Left lung (tissue), 10 donors: ENCODE results near the gene DDX39A. TPM values are rescaled to one million over a fixed set of nuclear protein-coding genes. Genes with fewer than 3 reads are reported as not detected.

Source experiments
- ATAC-seq: fragments of 200-7000 bp; cut with Tn5 transposase; one replicate; pipeline ENCODE4 v1.9.1; 2020; ENCODE audit warnings: moderate library complexity
- DNase-seq, 4 donors: peaks; one replicate each; pipeline ENCODE4 v3.0.0-alpha.2; 2013 to 2020
- H3K27ac ChIP-seq, 2 donors: fragments of 200-600 bp; sonication (generic) in 1 of 2; one replicate each; pipeline versions ENCODE4 v1.5.0 to v1.8.0; 2020 to 2021
- H3K27me3 ChIP-seq, 2 donors: fragments of 200-600 bp; sonication (generic) in 1 of 2; one replicate each; pipeline versions ENCODE4 v1.5.0 to v1.8.0; 2020 to 2021
- H3K36me3 ChIP-seq, 2 donors: fragments of 200-600 bp; sonication (generic) in 1 of 2; one replicate each; pipeline versions ENCODE4 v1.5.0 to v1.8.0; 2020 to 2021
- H3K4me1 ChIP-seq, 2 donors: fragments of 200-600 bp; one replicate each; pipeline ENCODE4 v1.8.0; 2021
- H3K4me3 ChIP-seq, 2 donors: fragments of 200-600 bp; sonication (generic) in 1 of 2; one replicate each; pipeline versions ENCODE4 v1.5.0 to v1.8.0; 2020 to 2021; ENCODE audit warnings: mild to moderate bottlenecking in 1 of 2
- H3K9me3 ChIP-seq, 2 donors: fragments of 200-600 bp; sonication (generic) in 1 of 2; one replicate each; pipeline versions ENCODE4 v1.5.0 to v1.8.0; 2020 to 2021
- intact Hi-C, 2 donors: fragments of 100-400 bp; cut with DNase I; formaldehyde crosslinking; loops; one replicate each; pipeline versions ENCODE4 v1.11.2 to v1.14.2; 2022
- polyA plus RNA-seq, 6 donors: library from polyadenylated mRNA; unstranded; fragments of 120-200 nt; gene quantifications; one replicate each; pipeline ENCODE4 v1.2.1, GENCODE V29; 2013; ENCODE audit not compliant: insufficient read length in 6 of 6
- total RNA-seq, 2 donors: library from RNA; stranded (reverse); fragmentation: NEBNext Ultra II Directional; extraction: Animal tissue kit (Norgen Biotek cat#: 25700); gene quantifications; one replicate each; pipeline ENCODE4 v1.2.1, GENCODE V29; 2021
- TF ChIP-seq, protein P1 (sequence below), 2 donors: fragments of 200-600 bp; sonication (generic) in 1 of 2; IDR thresholded peaks; one replicate each; pipeline versions ENCODE4 v1.5.0 to v1.8.0; 2021; ENCODE audit warnings: antibody characterized with exemption in 2 of 2
- donor health status: DM: no; HTN: yes; CAD: no.
- donor health status: DM: no; HTN: no; CAD: no.

DDX39A gene
- total and polyA plus RNA-seq, 8 donors = 42.5 to 90.1 (median 49.9) TPM

DNA sequence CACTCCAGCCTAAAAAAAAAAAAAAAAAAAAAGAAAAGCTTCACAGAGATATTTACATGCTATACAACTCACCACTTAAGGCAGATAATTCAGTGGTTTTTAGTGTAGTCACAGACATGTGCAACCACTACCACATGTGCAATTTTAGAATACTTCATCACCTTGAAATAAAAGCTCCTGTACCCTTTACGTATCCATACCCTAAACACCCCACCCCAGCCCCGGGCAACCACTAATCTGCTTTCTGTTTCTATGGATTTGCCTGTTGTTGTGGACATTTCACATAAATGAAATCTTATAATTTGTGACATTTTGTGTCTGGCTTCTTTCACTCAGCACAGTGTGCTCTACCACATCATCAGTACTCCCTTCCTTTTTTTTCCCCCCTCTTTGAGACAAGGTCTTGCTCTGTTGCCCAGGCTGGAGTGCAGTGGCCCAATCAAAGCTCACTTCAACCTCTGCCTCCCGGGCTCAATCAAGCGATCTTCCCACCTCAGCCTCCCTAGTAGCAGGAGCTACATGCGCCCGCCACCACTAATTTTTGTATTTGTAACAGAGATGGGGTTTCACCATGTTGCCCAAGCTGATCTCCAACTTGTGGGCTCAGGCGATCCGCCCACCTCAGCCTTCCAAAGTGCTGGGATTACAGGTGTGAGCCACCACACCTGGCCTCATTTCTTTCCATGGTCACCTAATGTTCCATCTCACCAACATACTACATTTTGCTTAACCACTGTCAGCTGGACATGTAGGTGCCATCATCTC lies 4.0 kb downstream of the DDX39A start:
- Histone ChIP-seq H3K4me1 (peaks cover 20 to 72% of the 10 kb centered on the region in 2 donors), H3K4me3 (no peak overlapping the region), H3K9me3 (no peaks in the 10 kb centered on the region), H3K27me3 (no peaks in the 10 kb centered on the region), H3K36me3 (peaks cover 0 to 56% of the 10 kb centered on the region in 2 donors), H3K27ac (no peak overlapping the region)
- ATAC-seq = no peak
- TF ChIP-seq, protein P1, sequence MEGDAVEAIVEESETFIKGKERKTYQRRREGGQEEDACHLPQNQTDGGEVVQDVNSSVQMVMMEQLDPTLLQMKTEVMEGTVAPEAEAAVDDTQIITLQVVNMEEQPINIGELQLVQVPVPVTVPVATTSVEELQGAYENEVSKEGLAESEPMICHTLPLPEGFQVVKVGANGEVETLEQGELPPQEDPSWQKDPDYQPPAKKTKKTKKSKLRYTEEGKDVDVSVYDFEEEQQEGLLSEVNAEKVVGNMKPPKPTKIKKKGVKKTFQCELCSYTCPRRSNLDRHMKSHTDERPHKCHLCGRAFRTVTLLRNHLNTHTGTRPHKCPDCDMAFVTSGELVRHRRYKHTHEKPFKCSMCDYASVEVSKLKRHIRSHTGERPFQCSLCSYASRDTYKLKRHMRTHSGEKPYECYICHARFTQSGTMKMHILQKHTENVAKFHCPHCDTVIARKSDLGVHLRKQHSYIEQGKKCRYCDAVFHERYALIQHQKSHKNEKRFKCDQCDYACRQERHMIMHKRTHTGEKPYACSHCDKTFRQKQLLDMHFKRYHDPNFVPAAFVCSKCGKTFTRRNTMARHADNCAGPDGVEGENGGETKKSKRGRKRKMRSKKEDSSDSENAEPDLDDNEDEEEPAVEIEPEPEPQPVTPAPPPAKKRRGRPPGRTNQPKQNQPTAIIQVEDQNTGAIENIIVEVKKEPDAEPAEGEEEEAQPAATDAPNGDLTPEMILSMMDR (IDR thresholded peaks at IDR 0.05) = no peak
- intact Hi-C loops = no loop called here
- no peak for DNase-seq

DNA sequence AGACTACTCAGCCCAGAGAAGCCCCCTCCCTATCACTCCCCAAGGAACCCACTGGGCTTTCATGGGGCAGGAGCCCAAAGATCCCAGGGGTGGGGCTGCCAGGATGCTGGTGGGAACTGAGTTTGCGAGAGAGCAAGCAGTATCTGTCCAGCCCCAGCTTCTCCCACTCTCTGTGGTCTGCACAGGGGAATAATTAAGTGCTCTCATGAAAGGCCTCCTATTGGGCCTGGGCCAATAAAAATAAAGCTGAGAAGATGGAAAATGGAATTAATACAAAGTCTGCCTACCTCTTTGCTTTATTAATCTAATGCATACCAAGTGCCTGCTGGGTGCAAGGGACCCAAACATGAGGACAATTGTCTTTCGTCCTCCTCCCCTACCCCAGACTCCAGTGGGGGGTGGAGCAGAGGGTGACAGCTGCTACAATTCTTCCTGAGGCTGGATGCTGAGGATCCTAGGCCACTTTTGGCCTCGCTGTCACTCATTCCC lies 5.4 kb downstream of the DDX39A start:
- no peak for DNase-seq
- Histone ChIP-seq H3K4me1 (peaks cover 20 to 81% of the 10 kb centered on the region in 2 donors), H3K27me3 (no peaks in the 10 kb centered on the region), H3K36me3 (peaks cover 0 to 70% of the 10 kb centered on the region in 2 donors), H3K27ac (no peak overlapping the region), H3K9me3 (no peaks in the 10 kb centered on the region), H3K4me3 (no peak overlapping the region)
- TF ChIP-seq, protein P1 (IDR thresholded peaks at IDR 0.05) = no peak
- ATAC-seq = no peak
- intact Hi-C loops = no loop called here

- Histone ChIP-seq H3K36me3 (peaks cover 0 to 76% of the 10 kb centered on the region in 2 donors), H3K27ac (no peak overlapping the region), H3K4me3 (no peak overlapping the region), H3K27me3 (no peaks in the 10 kb centered on the region), H3K9me3 (no peaks in the 10 kb centered on the region), H3K4me1 (peaks cover 20 to 80% of the 10 kb centered on the region in 2 donors)
- DNase-seq (no peak), ATAC-seq (no peak)
- TF ChIP-seq, protein P1 (IDR thresholded peaks at IDR 0.05) = no peak
- intact Hi-C loops = no loop called here
These were observed 6.0 kb downstream of the DDX39A start for GRCh38 chr19:14412996-14413692.

DNA sequence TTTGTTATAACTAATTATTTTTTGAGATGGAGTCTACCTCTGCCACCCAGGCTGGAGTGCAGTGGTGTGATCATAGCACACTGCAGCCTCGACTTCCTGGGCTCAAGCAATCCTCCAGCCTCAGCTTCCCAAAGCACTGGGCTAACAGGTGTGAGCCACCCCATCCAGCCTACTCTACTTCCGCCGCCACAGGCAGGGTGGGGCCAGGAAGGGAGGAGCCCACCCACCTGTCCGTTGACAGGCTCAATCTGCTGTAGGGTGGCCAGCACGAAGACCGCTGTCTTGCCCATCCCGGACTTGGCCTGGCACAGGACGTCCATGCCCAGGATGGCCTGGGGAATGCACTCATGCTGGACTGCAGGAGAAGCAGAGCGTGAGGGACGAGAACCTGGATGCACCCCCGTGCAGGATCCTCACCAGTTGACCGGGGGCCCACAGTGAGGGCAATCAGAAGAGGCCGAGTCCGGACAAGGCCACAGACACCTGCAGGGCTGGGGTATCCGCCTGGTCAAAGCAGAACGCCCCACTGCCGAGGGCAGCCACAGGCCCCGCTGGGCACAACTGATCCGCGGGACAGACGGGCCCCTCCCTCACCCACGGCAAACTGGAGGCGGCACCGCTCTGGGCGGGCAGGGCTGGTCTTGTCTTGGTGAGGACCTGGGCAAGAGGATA lies 6.7 kb downstream of the DDX39A start:
- H3K9me3 ChIP-seq = no peaks in the 10 kb centered on the region
- intact Hi-C loops = no loop called here
- ATAC-seq = no peak
- TF ChIP-seq, protein P1 (IDR thresholded peaks at IDR 0.05) = no peak
- peaks cover 16 to 73% of the 10 kb centered on the region in 2 donors for H3K4me1 ChIP-seq
- peaks cover 0 to 82% of the 10 kb centered on the region in 2 donors for H3K36me3 ChIP-seq
- no peak overlapping the region for H3K27ac ChIP-seq
- H3K4me3 ChIP-seq = no peak overlapping the region
- DNase-seq = peak in 1 of 4 donors; percentile 79
- H3K27me3 ChIP-seq = no peaks in the 10 kb centered on the region

DNA sequence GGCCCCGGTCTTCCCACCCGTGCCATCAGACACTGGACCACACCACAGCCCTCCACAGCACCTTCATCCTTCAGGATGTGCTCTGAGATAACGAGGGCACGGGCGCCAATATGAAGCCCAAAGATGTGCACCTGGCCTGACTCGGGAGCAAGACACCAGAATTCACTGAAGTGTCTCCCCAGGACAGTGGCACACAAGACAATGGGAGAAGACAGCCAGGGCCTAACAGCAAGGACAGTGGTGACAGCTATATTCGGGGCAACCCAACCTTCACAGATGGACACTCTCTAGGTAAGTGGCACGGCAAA lies 7.2 kb downstream of the DDX39A start:
- TF ChIP-seq, protein P1 (IDR thresholded peaks at IDR 0.05) = no peak
- no peak for DNase-seq
- no peaks in the 10 kb centered on the region for H3K9me3 ChIP-seq
- H3K36me3 ChIP-seq = peaks cover 0 to 88% of the 10 kb centered on the region in 2 donors
- no peaks in the 10 kb centered on the region for H3K27me3 ChIP-seq
- intact Hi-C loops = no loop called here
- H3K4me1 ChIP-seq = peaks cover 10 to 68% of the 10 kb centered on the region in 2 donors
- H3K27ac ChIP-seq = no peak overlapping the region
- H3K4me3 ChIP-seq = no peak overlapping the region
- no peak for ATAC-seq
